ENCODE data around the gene DCPS.

The DCPS gene

DNA sequence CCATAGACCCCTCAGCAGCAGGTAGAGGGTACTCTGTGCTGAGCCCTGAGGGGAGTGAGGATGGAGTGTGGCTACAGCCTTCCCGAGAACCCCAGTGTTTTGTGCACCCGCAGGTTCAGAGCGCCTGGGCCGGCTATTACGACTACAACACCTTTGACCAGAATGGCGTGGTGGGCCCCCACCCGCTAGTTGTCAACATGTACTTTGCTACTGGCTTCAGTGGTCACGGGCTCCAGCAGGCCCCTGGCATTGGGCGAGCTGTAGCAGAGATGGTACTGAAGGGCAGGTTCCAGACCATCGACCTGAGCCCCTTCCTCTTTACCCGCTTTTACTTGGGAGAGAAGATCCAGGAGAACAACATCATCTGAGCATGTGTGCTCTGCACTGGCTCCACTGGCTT lies 26.5 kb upstream of the DCPS start:
- no peak overlapping the region for H2AFZ ChIP-seq (ENCODE audit: low read depth, low read length)
- peaks cover 54% of the 10 kb centered on the region for H3K36me3 ChIP-seq (ENCODE audit: insufficient read depth, low read length)
- no peak overlapping the region for H3K4me3 ChIP-seq (ENCODE audit: low read length)

DNA sequence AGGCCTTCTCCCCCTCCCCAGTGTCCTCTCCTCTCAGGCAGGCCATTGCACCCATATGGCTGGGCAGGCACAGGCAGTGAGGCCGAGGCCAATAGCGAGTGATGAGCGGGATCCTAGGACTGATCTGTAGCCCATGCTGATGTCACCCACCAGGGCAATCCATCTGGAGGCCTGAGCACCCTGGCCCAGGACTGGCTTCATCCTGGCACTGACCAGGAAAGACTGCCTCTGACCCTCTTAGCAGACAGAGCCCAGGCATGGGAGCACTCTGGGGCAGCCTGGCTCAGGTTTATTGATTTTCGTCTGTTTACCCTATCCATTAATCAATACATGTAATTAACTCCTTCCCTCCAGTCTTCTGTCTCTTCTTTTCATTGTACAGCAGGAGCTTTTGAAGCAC lies 26.1 kb upstream of the DCPS start:
- Histone ChIP-seq H2AFZ (ENCODE audit: low read depth, low read length) (no peak overlapping the region), H3K4me1 (ENCODE audit: insufficient read depth, low read length) (peaks cover 6% of the 10 kb centered on the region), H3K4me3 (ENCODE audit: low read length) (no peak overlapping the region), H3K27me3 (ENCODE audit: insufficient read depth, low read length) (no peaks in the 10 kb centered on the region), H3K9me3 (ENCODE audit: low read length) (no peaks in the 10 kb centered on the region), H3K36me3 (ENCODE audit: insufficient read depth, low read length) (peaks cover 50% of the 10 kb centered on the region)

More for the DNA sequence above, 26.5 kb upstream of the DCPS start:
- peaks cover 6% of the 10 kb centered on the region for H3K4me1 ChIP-seq (ENCODE audit: insufficient read depth, low read length)
- H3K9me3 ChIP-seq (ENCODE audit: low read length) = no peaks in the 10 kb centered on the region
- no peaks in the 10 kb centered on the region for H3K27me3 ChIP-seq (ENCODE audit: insufficient read depth, low read length)

DNA sequence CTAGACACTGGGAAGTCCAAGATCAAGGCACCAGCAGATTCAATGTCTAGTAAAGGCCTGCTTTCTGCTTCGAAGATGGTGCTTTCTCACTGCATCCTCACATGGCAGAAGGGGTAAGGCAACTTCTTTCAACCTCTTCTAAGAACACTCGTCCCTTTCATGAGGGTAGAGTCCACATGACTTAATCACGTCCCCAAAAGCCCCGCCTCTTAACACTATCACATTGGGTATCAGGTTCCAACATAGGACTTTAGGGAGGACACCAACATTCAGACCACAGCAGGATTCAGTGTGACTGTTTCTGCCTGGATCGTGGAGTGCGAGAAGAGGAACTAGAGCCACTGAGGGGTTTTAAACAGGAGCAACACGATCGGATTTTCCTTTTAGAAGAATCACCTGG lies 24.7 kb upstream of the DCPS start:
- Histone ChIP-seq H3K9me3 (ENCODE audit: low read length) (no peaks in the 10 kb centered on the region), H3K27me3 (ENCODE audit: insufficient read depth, low read length) (no peaks in the 10 kb centered on the region), H3K4me1 (ENCODE audit: insufficient read depth, low read length) (peaks cover 11% of the 10 kb centered on the region), H3K36me3 (ENCODE audit: insufficient read depth, low read length) (peaks cover 36% of the 10 kb centered on the region), H2AFZ (ENCODE audit: low read depth, low read length) (no peak overlapping the region), H3K4me3 (ENCODE audit: low read length) (no peak overlapping the region)

DNA sequence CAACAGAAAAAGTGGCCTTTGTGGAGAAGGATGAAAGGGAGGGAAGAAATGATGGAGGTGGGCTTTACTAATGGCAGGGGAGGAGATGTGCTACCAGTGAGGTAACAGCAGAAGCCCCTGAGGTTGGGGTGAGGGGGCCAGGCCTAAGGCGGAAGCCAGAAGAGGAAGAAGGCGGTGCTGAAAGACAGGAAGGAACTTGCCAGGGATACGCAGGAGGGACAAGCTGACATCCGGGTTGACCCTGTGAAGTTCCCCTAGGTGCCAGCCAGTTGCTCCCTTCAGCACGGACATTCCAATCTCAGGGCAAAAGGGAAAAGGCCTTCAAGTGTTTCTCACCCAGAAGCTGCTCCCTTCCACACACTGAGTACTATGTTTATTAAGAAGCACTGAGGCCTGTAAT lies 23.3 kb upstream of the DCPS start:
- Histone ChIP-seq H2AFZ (ENCODE audit: low read depth, low read length) (no peak overlapping the region), H3K4me1 (ENCODE audit: insufficient read depth, low read length) (peaks cover 11% of the 10 kb centered on the region), H3K9me3 (ENCODE audit: low read length) (no peaks in the 10 kb centered on the region), H3K36me3 (ENCODE audit: insufficient read depth, low read length) (peaks cover 25% of the 10 kb centered on the region), H3K4me3 (ENCODE audit: low read length) (no peak overlapping the region), H3K27me3 (ENCODE audit: insufficient read depth, low read length) (no peaks in the 10 kb centered on the region)

DNA sequence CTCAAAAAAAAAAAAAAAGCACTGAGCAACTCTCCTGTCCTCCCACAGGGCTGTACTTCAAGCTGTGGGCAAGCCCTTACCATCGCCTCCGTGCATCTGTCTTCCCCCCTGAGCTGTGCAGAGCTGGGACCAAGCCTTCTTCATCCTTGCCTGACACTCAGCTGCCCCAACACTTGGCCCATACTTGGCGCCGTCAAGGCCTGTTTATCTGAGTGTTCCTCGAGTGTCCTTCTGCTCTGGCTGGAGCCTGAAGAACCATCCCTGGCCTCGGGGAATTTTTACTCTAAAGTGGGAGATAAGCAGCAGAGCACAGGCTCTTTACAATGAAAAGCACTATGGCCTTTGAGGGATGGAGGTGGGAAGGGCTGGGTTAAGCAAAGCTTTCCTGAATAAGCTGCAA lies 22.6 kb upstream of the DCPS start:
- no peaks in the 10 kb centered on the region for H3K27me3 ChIP-seq (ENCODE audit: insufficient read depth, low read length)
- H3K4me1 ChIP-seq (ENCODE audit: insufficient read depth, low read length) = peaks cover 11% of the 10 kb centered on the region
- no peak overlapping the region for H2AFZ ChIP-seq (ENCODE audit: low read depth, low read length)
- no peaks in the 10 kb centered on the region for H3K9me3 ChIP-seq (ENCODE audit: low read length)
- H3K36me3 ChIP-seq (ENCODE audit: insufficient read depth, low read length) = peaks cover 18% of the 10 kb centered on the region
- H3K4me3 ChIP-seq (ENCODE audit: low read length) = no peak overlapping the region

DNA sequence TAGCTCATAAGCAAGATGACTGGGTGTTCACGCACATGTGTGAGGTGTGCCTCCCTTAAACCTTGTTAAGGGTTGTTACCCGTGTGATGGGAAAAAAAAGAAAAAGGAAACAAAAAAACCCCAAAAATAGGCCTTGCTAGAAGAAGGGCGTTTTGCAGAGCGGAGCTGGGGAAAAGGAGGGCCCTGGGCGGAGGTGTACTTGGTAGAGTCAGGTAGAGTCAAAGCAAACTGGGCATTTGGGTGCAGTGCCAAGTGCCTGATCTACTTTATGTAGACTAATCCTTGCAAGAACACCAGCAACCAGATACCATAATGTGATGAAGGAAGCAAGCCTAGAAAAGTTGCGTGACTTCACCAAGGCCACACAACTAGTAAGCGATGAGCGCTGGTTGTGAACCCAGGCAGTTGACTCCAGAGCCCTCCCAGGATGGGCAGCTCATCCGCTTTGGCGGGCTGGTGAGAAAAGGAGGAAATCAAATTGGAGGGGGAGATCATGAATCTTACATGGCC lies 22.1 kb upstream of the DCPS start:
- peak overlapping the region; percentile 91 for H3K4me3 ChIP-seq (ENCODE audit: low read length)
- peak overlapping the region; percentile 92 for H2AFZ ChIP-seq (ENCODE audit: low read depth, low read length)
- H3K9me3 ChIP-seq (ENCODE audit: low read length) = no peaks in the 10 kb centered on the region
- peaks cover 16% of the 10 kb centered on the region for H3K36me3 ChIP-seq (ENCODE audit: insufficient read depth, low read length)
- H3K4me1 ChIP-seq (ENCODE audit: insufficient read depth, low read length) = peaks cover 11% of the 10 kb centered on the region
- no peaks in the 10 kb centered on the region for H3K27me3 ChIP-seq (ENCODE audit: insufficient read depth, low read length)

DNA sequence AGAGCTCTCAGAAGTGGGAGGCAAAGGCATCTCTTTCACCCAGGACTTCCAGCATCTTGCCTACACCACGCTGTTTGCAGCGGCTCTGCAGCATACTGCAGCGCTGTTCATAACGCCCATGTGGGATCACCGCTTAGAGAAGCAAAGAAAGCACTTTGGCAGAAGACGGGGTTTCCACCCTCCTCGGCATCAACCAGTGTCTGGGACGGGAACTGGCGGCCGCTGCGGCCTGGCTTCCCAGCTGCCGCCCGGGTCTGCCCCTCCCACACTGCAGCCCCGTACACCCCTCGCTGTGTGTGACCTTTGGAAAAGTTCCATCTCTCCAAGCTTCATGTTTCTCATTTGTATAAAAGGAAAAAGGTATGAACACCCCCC lies 21.5 kb upstream of the DCPS start:
- Histone ChIP-seq H3K9me3 (ENCODE audit: low read length) (no peaks in the 10 kb centered on the region), H3K27me3 (ENCODE audit: insufficient read depth, low read length) (no peaks in the 10 kb centered on the region), H3K4me1 (ENCODE audit: insufficient read depth, low read length) (peaks cover 11% of the 10 kb centered on the region), H2AFZ (ENCODE audit: low read depth, low read length) (peak overlapping the region; percentile 92), H3K36me3 (ENCODE audit: insufficient read depth, low read length) (peaks cover 9% of the 10 kb centered on the region), H3K4me3 (ENCODE audit: low read length) (peak overlapping the region; percentile 91)

DNA sequence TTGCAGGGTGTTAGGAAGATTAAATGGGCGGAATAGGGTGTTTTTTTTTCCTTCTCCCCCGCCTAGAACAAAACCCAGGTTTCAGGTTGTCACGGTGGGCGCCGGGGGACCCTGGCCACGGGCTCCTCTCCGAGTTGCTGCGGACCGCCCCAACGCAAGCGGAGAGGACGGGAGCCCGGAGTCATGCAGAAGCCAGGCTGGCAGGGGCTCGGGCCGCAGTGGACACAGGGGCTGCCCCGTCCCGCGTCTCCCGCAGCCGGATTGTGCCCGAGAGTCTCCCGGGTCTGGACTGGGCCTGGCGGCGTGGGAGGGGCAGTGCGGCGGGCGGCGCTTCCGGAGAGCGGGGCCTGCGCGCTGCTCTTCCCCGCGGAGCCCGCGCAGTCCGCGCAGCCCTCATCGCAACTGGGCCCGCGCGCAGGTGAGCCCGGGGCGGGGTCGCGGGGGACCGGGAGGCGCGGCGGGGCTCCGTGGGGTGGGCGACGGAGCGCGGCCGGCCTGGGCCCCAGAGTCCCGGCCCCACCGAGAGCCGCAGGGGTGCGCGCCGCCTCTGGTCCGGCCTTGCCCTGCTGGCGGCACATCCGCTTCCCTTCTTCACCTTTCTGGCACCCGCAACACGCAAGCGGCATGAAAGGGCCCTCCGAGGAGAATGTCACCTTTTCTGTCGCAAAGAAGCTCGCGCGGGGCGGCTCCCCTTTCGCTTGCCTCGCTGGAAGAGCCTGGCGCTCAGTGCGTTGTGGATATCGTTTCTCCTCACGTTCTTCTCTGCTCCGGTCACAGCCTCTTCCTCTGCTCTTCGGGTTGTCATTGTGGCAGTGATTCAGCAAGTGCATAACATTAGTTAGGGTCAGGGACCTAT lies 20.9 kb upstream of the DCPS start, which contains the start of gene TIRAP:
Gene TIRAP, plus strand, starts transcription at position 358 of the 856 bp plus-strand sequence. CDS start 7,802 bp downstream, outside the sequence.
- Histone ChIP-seq H3K4me3 (ENCODE audit: low read length) (peak within 1 kb of the TSS; percentile 91), H3K4me1 (ENCODE audit: insufficient read depth, low read length) (peaks cover 11% of the 10 kb centered on the region), H3K9me3 (ENCODE audit: low read length) (no peaks in the 10 kb centered on the region), H3K36me3 (ENCODE audit: insufficient read depth, low read length) (peaks cover 3% of the 10 kb centered on the region), H3K27me3 (ENCODE audit: insufficient read depth, low read length) (no peaks in the 10 kb centered on the region), H2AFZ (ENCODE audit: low read depth, low read length) (peak within 1 kb of the TSS; percentile 92)

DNA sequence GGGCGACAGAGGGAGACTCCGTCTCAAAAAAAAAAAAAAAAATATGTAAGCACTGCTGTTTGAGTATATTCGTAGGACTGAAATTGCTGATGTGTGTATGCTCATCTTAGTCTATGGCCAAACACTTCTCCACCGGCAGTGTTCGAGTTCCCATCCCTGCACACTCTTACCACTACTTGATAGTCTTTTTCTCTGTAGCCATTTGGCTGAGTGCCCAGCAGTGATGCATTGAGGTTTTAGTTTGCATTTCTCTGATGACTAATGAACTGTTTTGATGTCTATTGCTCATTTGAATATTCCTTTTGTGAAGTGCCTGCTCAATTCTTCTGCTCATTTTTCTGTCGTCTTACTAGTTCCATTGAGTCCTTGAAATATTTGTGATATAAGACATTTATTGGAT lies 19.0 kb upstream of the DCPS start:
- peaks cover 11% of the 10 kb centered on the region for H3K4me1 ChIP-seq (ENCODE audit: insufficient read depth, low read length)
- H3K36me3 ChIP-seq (ENCODE audit: insufficient read depth, low read length) = peaks cover 7% of the 10 kb centered on the region
- H3K4me3 ChIP-seq (ENCODE audit: low read length) = no peak overlapping the region
- no peaks in the 10 kb centered on the region for H3K27me3 ChIP-seq (ENCODE audit: insufficient read depth, low read length)
- H3K9me3 ChIP-seq (ENCODE audit: low read length) = no peaks in the 10 kb centered on the region
- H2AFZ ChIP-seq (ENCODE audit: low read depth, low read length) = no peak overlapping the region

DNA sequence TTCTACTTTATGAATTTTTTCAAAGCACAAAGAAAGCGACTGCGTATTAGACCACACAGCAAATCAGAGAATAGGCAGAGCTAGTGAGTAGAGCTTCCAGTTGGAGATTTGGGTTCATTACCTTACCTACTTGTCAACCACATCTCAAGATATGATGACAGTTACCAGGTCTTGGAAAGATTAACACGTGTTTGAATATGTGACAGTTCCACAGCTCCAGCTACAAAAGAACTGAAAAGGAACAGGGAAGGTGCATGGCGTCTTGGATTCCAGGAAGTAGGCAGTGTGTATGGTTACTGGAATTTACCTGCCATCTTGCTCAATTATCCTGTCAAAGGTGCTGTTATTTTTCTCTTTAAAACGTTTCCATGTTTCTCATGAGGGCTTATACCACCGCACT lies 15.6 kb upstream of the DCPS start:
- Histone ChIP-seq H3K4me1 (ENCODE audit: insufficient read depth, low read length) (peaks cover 4% of the 10 kb centered on the region), H3K9me3 (ENCODE audit: low read length) (no peaks in the 10 kb centered on the region), H3K36me3 (ENCODE audit: insufficient read depth, low read length) (peaks cover 17% of the 10 kb centered on the region), H3K27me3 (ENCODE audit: insufficient read depth, low read length) (no peaks in the 10 kb centered on the region), H2AFZ (ENCODE audit: low read depth, low read length) (no peak overlapping the region), H3K4me3 (ENCODE audit: low read length) (no peak overlapping the region)

DNA sequence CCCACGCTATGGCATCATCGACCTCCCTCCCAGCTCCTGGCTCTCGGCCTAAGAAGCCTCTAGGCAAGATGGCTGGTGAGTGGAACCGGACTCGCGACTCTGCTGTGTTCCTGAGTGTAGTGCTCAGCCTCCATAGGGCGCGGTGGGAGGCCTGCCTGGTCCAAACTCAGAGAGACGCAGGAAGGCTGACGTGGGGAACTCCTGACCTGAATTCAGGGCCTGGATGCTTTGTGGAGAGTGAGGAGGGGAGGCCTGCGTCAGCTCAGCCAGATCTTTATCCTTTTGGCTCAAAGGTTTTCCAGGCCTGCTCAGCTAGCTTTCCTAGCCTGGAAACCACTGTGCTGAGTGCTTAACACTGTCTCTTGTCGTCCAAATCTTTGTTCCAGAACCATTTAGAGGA lies 13.0 kb upstream of the DCPS start:
- H3K36me3 ChIP-seq (ENCODE audit: insufficient read depth, low read length) = peaks cover 32% of the 10 kb centered on the region
- no peaks in the 10 kb centered on the region for H3K4me1 ChIP-seq (ENCODE audit: insufficient read depth, low read length)
- H2AFZ ChIP-seq (ENCODE audit: low read depth, low read length) = no peak overlapping the region
- no peaks in the 10 kb centered on the region for H3K9me3 ChIP-seq (ENCODE audit: low read length)
- H3K4me3 ChIP-seq (ENCODE audit: low read length) = no peak overlapping the region
- no peaks in the 10 kb centered on the region for H3K27me3 ChIP-seq (ENCODE audit: insufficient read depth, low read length)

DNA sequence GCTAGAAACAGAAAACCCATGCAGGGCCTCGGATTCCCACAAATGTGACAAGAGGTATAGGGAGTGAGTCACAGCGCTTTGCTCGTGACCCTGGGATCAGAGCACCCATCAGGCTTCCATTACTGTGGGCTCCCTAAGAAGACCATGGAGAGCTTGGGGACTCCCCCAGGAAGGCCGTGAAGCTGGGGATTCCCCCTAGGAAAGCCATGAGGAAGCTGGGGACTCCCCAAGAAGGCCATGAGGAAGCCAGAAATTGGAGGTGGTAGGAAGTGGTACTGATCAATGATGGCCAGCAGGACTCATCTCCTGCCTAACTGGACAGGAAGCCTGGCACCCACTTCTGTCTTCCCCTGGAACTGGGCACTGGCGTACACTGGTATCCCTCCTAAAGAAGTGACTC lies 10.1 kb upstream of the DCPS start:
- H3K4me1 ChIP-seq (ENCODE audit: insufficient read depth, low read length) = no peaks in the 10 kb centered on the region
- no peak overlapping the region for H2AFZ ChIP-seq (ENCODE audit: low read depth, low read length)
- no peak overlapping the region for H3K4me3 ChIP-seq (ENCODE audit: low read length)
- no peaks in the 10 kb centered on the region for H3K9me3 ChIP-seq (ENCODE audit: low read length)
- H3K27me3 ChIP-seq (ENCODE audit: insufficient read depth, low read length) = no peaks in the 10 kb centered on the region
- H3K36me3 ChIP-seq (ENCODE audit: insufficient read depth, low read length) = peaks cover 28% of the 10 kb centered on the region

DNA sequence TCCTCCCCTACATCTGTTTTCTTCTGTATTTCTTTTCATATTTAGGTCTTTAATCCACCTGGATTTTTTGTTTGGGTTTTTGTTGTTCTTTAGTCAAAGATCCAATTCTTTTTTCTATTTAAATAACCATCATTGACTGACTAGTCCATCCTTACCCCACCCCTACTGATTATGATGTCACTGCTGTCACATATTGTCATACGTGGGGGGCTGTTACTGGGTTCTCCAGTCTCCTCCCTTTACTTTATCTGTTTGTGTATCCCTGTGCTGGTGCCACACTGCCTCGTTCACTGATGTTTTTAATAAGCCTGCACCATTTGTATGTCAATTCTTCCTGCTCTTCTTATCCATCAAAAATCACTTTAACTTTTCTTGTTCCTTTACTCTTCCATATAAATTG lies 6.9 kb upstream of the DCPS start:
- no peaks in the 10 kb centered on the region for H3K4me1 ChIP-seq (ENCODE audit: insufficient read depth, low read length)
- H2AFZ ChIP-seq (ENCODE audit: low read depth, low read length) = no peak overlapping the region
- no peak overlapping the region for H3K4me3 ChIP-seq (ENCODE audit: low read length)
- no peaks in the 10 kb centered on the region for H3K9me3 ChIP-seq (ENCODE audit: low read length)
- H3K27me3 ChIP-seq (ENCODE audit: insufficient read depth, low read length) = no peaks in the 10 kb centered on the region
- peaks cover 27% of the 10 kb centered on the region for H3K36me3 ChIP-seq (ENCODE audit: insufficient read depth, low read length)
